Bone marrow (tissue), 2 donors: Measurements from ENCODE around the gene ATG7.

Experiments
- DNase-seq, 2 donors: peaks; one replicate each; lab custom pipeline; 2025; lab: John Stamatoyannopoulos, UW

The ATG7 gene

DNA sequence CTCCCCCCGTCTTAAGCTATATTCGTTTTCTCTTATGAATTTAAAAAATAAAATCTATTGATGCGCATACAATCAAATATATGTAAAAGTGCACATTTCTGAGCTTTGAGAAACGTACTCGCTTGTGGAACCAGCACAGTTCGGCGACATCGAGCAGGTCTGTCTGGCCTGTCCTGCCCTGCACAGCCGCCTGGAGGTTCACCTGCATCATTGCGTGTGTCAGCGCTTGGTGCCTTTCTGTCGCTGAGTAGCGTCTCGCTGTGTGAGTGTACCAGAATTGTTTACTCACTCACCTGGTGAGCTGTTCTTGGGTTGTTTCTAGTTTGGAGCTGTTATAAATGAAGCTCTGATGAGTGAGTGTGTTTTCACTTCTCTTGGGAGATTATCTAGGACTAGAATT, 267.5 kb downstream of the ATG7 start:
- no peak for DNase-seq

DNA sequence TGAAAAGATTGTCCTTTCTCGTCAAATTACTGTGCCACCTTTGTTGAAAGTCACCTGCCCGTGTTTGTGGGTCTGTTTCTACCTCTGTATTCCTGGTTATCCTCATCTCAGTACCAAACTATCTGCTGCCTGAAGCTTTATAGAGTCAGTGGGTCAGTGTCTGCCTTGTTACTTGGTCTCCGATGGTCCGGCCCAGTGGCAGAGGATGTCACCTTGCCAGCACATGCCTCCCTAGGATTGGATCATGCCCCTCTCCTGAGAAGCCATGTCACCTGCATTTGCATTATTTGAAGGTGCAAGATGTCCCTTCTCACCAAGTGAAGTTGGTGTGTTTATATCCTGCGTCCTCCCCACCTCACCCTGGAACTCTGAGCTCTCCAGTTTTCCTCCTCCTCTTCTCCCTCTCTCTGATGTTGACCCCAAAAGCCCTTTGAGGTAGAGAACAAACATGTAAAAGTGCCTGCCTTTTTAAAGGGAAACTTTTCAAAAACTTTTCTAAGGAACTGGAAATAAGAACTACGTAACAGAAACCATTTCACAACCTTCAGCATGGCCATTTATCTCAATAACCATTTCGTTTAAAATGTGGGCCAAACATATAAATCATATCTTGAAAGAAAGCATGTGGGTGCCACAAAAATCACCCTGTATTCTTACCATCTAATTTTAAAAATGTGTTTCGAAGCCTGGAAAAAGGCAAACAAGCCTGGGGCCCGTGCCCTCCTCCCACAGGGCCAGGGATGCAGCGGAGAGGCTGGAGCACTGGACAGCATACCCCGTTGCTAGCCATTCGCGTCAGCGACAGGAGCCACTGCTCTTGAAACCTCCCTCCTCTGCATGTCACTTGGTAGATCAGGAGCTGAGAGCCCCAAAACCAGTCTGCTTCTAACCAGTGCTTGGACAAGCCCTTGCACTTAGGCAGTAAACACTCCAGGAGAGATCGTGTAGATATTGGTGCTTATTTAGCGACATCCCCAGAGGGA, 269.4 kb downstream of the ATG7 start:
- DNase-seq, result no peak

- DNase-seq, result no peak
These were observed 270.4 kb downstream of the ATG7 start for GRCh38 chr3:11542551-11542950.

- DNase-seq, result no peak
These were observed 271.1 kb downstream of the ATG7 start for GRCh38 chr3:11543141-11543947.

GRCh38 chr3:11543948-11544387, 271.8 kb downstream of the ATG7 start:
- no peak for DNase-seq

GRCh38 chr3:11544412-11545181, 272.4 kb downstream of the ATG7 start:
- no peak for DNase-seq

GRCh38 chr3:11545186-11545851, 273.1 kb downstream of the ATG7 start:
- no peak for DNase-seq

GRCh38 chr3:11546657-11547302, 274.6 kb downstream of the ATG7 start:
- no peak for DNase-seq

- DNase-seq, result no peak
These were observed 275.3 kb downstream of the ATG7 start for GRCh38 chr3:11547498-11547897.

GRCh38 chr3:11548721-11549131, 276.5 kb downstream of the ATG7 start:
- DNase-seq, result no peak

DNA sequence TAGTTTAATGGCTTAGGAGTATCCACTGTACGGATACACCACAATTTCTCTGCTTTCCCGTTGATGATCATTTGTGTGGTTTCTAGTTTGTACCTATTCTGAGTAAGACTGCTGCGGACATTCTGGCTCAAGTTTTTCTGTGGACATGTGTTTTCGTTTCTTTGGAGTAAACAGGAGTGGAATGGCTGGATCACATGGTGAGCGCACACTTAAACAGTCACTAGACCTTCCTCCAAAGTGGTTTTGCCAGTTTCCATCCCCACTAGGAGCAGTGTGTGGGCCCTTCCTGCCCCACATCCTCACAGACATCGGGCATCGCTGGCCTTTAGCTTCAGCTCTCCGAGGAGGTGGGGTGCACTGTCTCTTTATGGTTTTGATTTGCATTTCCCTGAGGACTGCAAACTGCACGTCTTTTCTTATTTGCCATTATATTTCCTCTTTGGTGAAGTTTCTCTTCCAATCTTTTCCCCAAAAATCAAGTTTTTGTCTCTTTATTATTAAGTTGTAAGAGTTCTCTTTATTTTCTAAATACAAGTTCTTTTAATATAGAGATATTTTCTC, 277.5 kb downstream of the ATG7 start:
- no peak for DNase-seq

DNA sequence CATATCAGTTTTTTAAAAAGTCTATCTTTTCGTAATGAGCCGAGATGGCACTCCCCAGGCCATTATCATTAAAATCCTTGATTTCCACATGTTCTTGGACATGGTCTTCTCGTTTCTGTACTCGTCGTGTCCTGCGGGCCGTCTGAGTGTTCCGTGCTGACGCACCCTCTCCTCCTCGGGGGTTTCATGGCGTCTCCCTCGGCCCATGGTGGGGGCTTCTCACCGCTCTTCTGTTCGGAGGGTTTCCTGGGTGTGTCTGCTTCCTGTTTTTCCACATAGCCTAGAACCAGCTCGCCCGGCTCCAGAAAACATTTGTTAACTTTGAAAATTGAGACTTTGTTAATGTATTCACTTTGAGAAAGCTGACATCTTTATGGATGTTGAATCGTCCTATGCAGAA, 278.8 kb downstream of the ATG7 start:
- DNase-seq, result no peak

DNA sequence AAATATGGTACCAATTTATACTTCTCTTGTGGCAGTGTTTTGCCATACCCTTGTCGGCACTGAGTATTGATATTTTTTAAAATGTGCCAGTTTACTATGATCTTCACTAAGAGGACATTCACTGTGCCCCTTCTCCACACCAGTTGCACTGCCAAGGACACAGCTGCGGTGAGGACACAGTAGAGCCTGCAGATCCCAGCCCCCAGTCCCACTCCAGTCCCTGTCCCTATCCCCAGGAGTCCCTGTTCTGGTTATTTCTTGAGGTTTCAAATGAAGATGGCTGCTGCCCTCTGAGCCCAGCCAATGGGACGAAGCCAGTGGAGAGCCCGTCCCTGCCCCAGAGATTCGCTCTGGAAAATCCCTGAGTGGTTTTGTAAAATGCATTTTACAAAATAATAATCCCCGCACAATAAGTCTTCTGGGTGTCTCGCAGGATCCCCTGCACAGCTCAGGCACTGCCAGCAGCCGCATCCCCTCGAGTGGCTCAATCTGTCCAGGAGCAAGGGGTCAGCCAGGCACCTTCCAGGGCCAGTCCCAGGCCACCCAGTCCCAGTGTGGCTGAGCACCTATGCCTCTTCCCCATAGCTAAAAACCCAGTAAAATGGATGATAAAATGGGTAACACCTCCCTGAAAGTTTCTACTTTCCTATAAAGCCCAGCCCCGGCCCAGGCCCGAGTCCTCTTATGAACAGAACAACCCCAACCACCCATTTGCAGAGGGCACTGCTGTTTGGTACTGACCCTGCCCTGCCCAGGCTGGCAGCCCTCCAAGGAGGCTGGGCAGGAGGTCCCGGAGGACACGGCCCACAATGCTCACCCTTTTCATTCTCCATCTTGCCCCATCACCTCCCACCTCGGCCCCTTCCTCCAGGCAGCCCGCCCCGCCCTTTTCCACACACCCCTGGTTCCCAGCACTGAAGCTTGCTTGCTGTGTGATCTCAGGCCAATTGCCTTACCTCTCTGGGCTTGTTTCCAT, 280.4 kb downstream of the ATG7 start:
- no peak for DNase-seq

- DNase-seq, result no peak
These were observed 281.4 kb downstream of the ATG7 start for GRCh38 chr3:11553436-11554235.

DNA sequence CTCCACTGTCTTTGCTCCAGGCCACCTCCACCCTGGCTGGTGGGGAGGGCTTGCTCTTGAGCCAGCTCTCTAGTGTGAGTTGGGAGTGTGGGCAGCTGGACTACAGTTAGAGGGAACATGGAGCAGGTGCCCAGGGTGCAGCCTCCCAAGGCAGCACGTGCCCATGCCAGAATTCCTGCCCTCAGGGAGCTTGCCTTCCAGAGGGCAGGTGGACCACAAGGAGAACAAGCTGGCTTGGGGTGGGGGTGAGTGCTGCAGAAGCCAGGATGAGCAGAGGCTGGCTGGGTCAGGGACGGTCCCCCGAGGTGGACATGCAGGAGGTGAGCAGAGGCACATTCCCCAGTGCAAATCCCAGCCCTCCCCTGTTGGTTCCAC, 282.0 kb downstream of the ATG7 start:
- no peak for DNase-seq

GRCh38 chr3:11554666-11555065, 282.5 kb downstream of the ATG7 start:
- no peak for DNase-seq

GRCh38 chr3:11555211-11555782, 283.1 kb downstream of the ATG7 start:
- no peak for DNase-seq

GRCh38 chr3:11555881-11556633, 283.9 kb downstream of the ATG7 start:
- DNase-seq, result no peak
